ENCODE measurements around the gene DNM3. TPM values are rescaled to one million over a fixed set of nuclear protein-coding genes. Genes with fewer than 3 reads are reported as not detected.

Gene DNM3
- total RNA-seq, 1 experiment from 2014 or later: 2.7 TPM

DNA sequence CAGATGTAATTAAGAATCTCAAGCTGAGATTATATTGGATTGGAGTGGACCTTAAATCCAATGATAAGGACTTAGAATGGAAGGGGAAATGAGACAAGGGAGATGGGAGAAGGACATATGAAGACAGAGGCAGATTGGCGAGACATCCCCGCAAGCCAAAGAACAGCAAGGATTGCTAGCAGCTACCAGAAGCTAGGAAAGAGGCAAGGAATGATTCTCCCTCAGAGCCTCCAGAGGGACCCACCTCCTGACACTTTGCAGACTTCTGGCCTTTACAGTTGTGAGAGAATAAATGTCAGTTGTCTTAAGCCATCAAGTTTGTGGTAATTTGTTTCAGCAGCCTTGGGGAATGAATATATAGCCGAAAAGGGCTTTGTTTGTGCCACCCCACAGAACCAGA is 39.1 kb upstream of the DNM3 start:
- Histone ChIP-seq H3K4me1 (ENCODE audit: insufficient read depth, low read length) (0 out of 2 replicates have a peak, but pooled peaks cover 2% of the 10 kb centered on the region), H2BK5ac (ENCODE audit: insufficient read length, low read length) (no peak overlapping the region), H2BK20ac (ENCODE audit: low read depth, low read length, poor library complexity, severe bottlenecking) (no peak overlapping the region), H3K4me2 (ENCODE audit: insufficient read depth, insufficient read length, low read length) (no peak overlapping the region), H3K14ac (ENCODE audit: insufficient read depth, low read length) (no peak overlapping the region), H2AK5ac (ENCODE audit: insufficient read length, low read length) (no peak overlapping the region), H3K79me2 (ENCODE audit: insufficient read depth, low read length) (no peaks in the 10 kb centered on the region), H2BK120ac (ENCODE audit: low read depth, low read length, poor library complexity, severe bottlenecking) (no peak overlapping the region), H3K9me3 (ENCODE audit: control insufficient read depth, low read depth, low read length) (no peaks in the 10 kb centered on the region), H3K27me3 (ENCODE audit: insufficient read depth, low read length) (no peaks in the 10 kb centered on the region), H3K79me1 (ENCODE audit: insufficient read depth, low read depth, low read length, poor library complexity, severe bottlenecking) (no peaks in the 10 kb centered on the region), H3K18ac (ENCODE audit: insufficient read length, low read depth, low read length) (no peak overlapping the region), H3K23me2 (ENCODE audit: insufficient read length, low read depth, low read length, poor library complexity, severe bottlenecking) (no peaks in the 10 kb centered on the region), H3K4ac (ENCODE audit: low read depth, low read length) (no peak overlapping the region), H4K8ac (replicated peaks; ENCODE audit: insufficient read length, low read depth, low read length) (no peak overlapping the region), H3K9ac (ENCODE audit: extremely low read depth, insufficient read length, low read length) (no peak overlapping the region), H2BK15ac (ENCODE audit: low read depth, low read length) (no peak overlapping the region), H4K5ac (ENCODE audit: insufficient read length, low read depth, low read length) (no peak overlapping the region), H4K20me1 (ENCODE audit: control insufficient read depth, insufficient read depth, insufficient read length) (no peaks in the 10 kb centered on the region), H3K27ac (ENCODE audit: insufficient read length, low read depth, low read length) (no peak overlapping the region), H2BK12ac (ENCODE audit: insufficient read length, low read depth, low read length) (no peak overlapping the region), H3T11ph (ENCODE audit: low read length) (no peak overlapping the region), H3K56ac (ENCODE audit: insufficient read length, low read depth, low read length) (no peak overlapping the region), H2AFZ (ENCODE audit: low read length) (no peak overlapping the region), H3K23ac (ENCODE audit: insufficient read length, low read depth, low read length) (no peak overlapping the region), H4K91ac (ENCODE audit: insufficient read length, low read depth, low read length) (no peak overlapping the region)
- Mint-ChIP-seq H3K36me3 (ENCODE audit: insufficient read depth in 1 of 3, low read depth in 3 of 3) (peaks cover 0 to 11% (median 1%) of the 10 kb centered on the region in 3 experiments; a peak in 3 of 7 replicates), H3K9me3 (no peaks in the 10 kb centered on the region), H3K4me1 (peaks cover 18 to 26% of the 10 kb centered on the region in 2 experiments), H3K27ac (no peak overlapping the region), H3K4me3 (no peak overlapping the region), H3K27me3 (ENCODE audit: low read depth) (no peaks in the 10 kb centered on the region)
- TF ChIP-seq, protein P1, sequence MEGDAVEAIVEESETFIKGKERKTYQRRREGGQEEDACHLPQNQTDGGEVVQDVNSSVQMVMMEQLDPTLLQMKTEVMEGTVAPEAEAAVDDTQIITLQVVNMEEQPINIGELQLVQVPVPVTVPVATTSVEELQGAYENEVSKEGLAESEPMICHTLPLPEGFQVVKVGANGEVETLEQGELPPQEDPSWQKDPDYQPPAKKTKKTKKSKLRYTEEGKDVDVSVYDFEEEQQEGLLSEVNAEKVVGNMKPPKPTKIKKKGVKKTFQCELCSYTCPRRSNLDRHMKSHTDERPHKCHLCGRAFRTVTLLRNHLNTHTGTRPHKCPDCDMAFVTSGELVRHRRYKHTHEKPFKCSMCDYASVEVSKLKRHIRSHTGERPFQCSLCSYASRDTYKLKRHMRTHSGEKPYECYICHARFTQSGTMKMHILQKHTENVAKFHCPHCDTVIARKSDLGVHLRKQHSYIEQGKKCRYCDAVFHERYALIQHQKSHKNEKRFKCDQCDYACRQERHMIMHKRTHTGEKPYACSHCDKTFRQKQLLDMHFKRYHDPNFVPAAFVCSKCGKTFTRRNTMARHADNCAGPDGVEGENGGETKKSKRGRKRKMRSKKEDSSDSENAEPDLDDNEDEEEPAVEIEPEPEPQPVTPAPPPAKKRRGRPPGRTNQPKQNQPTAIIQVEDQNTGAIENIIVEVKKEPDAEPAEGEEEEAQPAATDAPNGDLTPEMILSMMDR (conservative IDR thresholded peaks at IDR 0.05): peak; percentile 38; the same call in 2 of the 3 replicates
- no peak for DNase-seq
- no CpG with 5 or more reads among the region's 3 CpGs for WGBS (ENCODE audit: extremely low coverage, insufficient read length, low lambda C conversion rate)
